Measurements from ENCODE around the gene CD4.

- no peak for TF ChIP-seq POLR2A (IDR thresholded peaks at IDR 0.05; ENCODE audit: low read depth, low read length)
- TF ChIP-seq CTCF (conservative IDR thresholded peaks at IDR 0.05; ENCODE audit: low read depth, low read length) = no peak
- no peak for TF ChIP-seq CEBPB (IDR thresholded peaks at IDR 0.05; ENCODE audit: low read depth, low read length)
- TF ChIP-seq RFX5 (IDR thresholded peaks at IDR 0.05; ENCODE audit: low read depth, low read length) = no peak
Measured at GRCh38 chr12:6750506-6750905, 38.8 kb upstream of the CD4 start.
